Smooth muscle cell (in vitro differentiated cells): ENCODE measurements around the gene RNF213. TPM values are rescaled to one million over a fixed set of nuclear protein-coding genes. Genes with fewer than 3 reads are reported as not detected.
"Not testable (repeated sequence)": the region's sequence is repeated elsewhere in the genome, so short reads cannot be mapped to it uniquely, and the experiment has no call there.

Experiments
- DNase-seq: peaks from one replicate; lab custom pipeline; 2025; ENCODE audit not compliant: unreplicated experiment; lab: John Stamatoyannopoulos, UW
- H2AFZ ChIP-seq: fragments of 200-600 bp; sonication (generic); 2 replicates; pipeline ENCODE4 v1.6.0; 2016; ENCODE audit warnings: antibody characterized with exemption, low read depth, mild to moderate bottlenecking
- H3F3A ChIP-seq: fragments of 200-600 bp; sonication (generic); 2 replicates; pipeline ENCODE4 v1.6.0; 2017; ENCODE audit warnings: antibody characterized with exemption, low read depth
- H3K27ac ChIP-seq: fragments of 200-600 bp; sonication (generic); 2 replicates; pipeline ENCODE4 v1.5.1; 2016; ENCODE audit warnings: low read depth, mild to moderate bottlenecking
- H3K27me3 ChIP-seq: fragments of 200-600 bp; sonication (generic); 2 replicates; pipeline ENCODE4 v1.6.1; 2016; ENCODE audit warnings: low read depth, mild to moderate bottlenecking
- H3K36me3 ChIP-seq: fragments of 200-600 bp; sonication (generic); 2 replicates; pipeline ENCODE4 v1.5.1; 2016; ENCODE audit warnings: low read depth
- H3K4me1 ChIP-seq: fragments of 200-600 bp; sonication (generic); 2 replicates; pipeline ENCODE4 v1.5.1; 2016; ENCODE audit warnings: low read depth
- H3K4me2 ChIP-seq: fragments of 200-600 bp; sonication (generic); 2 replicates; pipeline ENCODE4 v1.6.0; 2016; ENCODE audit warnings: mild to moderate bottlenecking
- H3K4me3 ChIP-seq: fragments of 200-600 bp; sonication (generic); 2 replicates; pipeline ENCODE4 v1.5.1; 2016; ENCODE audit warnings: mild to moderate bottlenecking
- H3K79me2 ChIP-seq: fragments of 200-600 bp; sonication (generic); 2 replicates; pipeline ENCODE4 v1.6.0; 2016; ENCODE audit warnings: low read depth, mild to moderate bottlenecking
- H3K9ac ChIP-seq: fragments of 200-600 bp; sonication (generic); 2 replicates; pipeline ENCODE4 v1.6.0; 2016; ENCODE audit warnings: low read depth
- H3K9me3 ChIP-seq: fragments of 200-600 bp; sonication (generic); replicated peaks from 2 replicates; pipeline ENCODE4 v1.5.1; 2016; ENCODE audit warnings: low read depth
- H4K20me1 ChIP-seq: fragments of 200-600 bp; sonication (generic); 2 replicates; pipeline ENCODE4 v1.6.0; 2016; ENCODE audit warnings: low read depth
- WGBS: methylation state at CpG from one replicate; pipeline ENCODE4 v1.1.7; 2016; ENCODE audit warnings: low lambda C conversion rate; 5-methylcytosine and 5-hydroxymethylcytosine counted together
- polyA plus RNA-seq: library from polyadenylated mRNA; unstranded; fragments of >200 nt; fragmentation: Nextera tagmentation; extraction: Ambion mirVana; gene quantifications from 2 replicates; pipeline ENCODE4 v1.2.1, GENCODE V29; 2016
- total RNA-seq: library from RNA; depleted of rRNA; stranded (reverse); fragments of >200 nt; gene quantifications from 2 replicates; pipeline ENCODE4 v1.2.3, GENCODE V29; 2014
- TF ChIP-seq, protein P1 (sequence below): fragments of 200-600 bp; sonication (generic); IDR thresholded peaks from 2 replicates; pipeline ENCODE4 v1.5.1; 2017; ENCODE audit warnings: borderline replicate concordance, mild to moderate bottlenecking, antibody characterized with exemption; ENCODE audit not compliant: insufficient read depth, poor library complexity, severe bottlenecking

RNF213 gene
- total and polyA plus RNA-seq, 2 experiments from 2014 or later: 12.8 to 43.0 TPM

DNA sequence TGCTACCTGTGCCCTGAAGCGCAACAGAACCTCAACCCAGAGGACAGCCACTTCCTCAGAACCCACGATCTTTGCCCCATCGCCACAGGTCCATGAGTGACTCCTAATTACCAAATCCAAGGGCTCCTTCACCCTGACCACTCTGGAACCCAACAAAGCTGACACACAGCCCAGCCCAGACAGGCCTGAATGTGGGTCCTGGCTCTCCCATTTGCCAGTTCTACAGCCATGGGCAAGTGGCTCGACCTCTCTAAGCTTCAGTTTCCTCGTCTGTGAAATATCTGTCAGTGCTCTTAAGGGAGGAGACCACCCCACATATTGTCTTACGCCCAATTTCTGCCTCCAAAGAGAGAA, 136.4 kb downstream of the RNF213 start:
- peaks cover 3% of the 10 kb centered on the region for H3K36me3 ChIP-seq
- no peaks in the 10 kb centered on the region for H3K9me3 ChIP-seq
- WGBS: 89% methylated on average over 6 of the region's 6 CpGs
- no peaks in the 10 kb centered on the region for H4K20me1 ChIP-seq
- H3K79me2 ChIP-seq: no peaks in the 10 kb centered on the region
- no peak overlapping the region for H3K27ac ChIP-seq
- DNase-seq: no peak
- no peaks in the 10 kb centered on the region for H3K4me1 ChIP-seq
- H3K4me2 ChIP-seq: no peak overlapping the region
- H2AFZ ChIP-seq: no peak overlapping the region
- TF ChIP-seq, protein P1, sequence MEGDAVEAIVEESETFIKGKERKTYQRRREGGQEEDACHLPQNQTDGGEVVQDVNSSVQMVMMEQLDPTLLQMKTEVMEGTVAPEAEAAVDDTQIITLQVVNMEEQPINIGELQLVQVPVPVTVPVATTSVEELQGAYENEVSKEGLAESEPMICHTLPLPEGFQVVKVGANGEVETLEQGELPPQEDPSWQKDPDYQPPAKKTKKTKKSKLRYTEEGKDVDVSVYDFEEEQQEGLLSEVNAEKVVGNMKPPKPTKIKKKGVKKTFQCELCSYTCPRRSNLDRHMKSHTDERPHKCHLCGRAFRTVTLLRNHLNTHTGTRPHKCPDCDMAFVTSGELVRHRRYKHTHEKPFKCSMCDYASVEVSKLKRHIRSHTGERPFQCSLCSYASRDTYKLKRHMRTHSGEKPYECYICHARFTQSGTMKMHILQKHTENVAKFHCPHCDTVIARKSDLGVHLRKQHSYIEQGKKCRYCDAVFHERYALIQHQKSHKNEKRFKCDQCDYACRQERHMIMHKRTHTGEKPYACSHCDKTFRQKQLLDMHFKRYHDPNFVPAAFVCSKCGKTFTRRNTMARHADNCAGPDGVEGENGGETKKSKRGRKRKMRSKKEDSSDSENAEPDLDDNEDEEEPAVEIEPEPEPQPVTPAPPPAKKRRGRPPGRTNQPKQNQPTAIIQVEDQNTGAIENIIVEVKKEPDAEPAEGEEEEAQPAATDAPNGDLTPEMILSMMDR: no peak
- no peaks in the 10 kb centered on the region for H3K27me3 ChIP-seq
- no peaks in the 10 kb centered on the region for H3F3A ChIP-seq
- no peak overlapping the region for H3K4me3 ChIP-seq
- no peak overlapping the region for H3K9ac ChIP-seq

- no peaks in the 10 kb centered on the region for H3K36me3 ChIP-seq
- H3K27me3 ChIP-seq: no peaks in the 10 kb centered on the region
- no peak overlapping the region for H3K4me3 ChIP-seq
- H3K79me2 ChIP-seq: no peaks in the 10 kb centered on the region
- no peaks in the 10 kb centered on the region for H4K20me1 ChIP-seq
- TF ChIP-seq, protein P1: no peak
- no peaks in the 10 kb centered on the region for H3K9me3 ChIP-seq
- H3K9ac ChIP-seq: no peak overlapping the region
- no peaks in the 10 kb centered on the region for H3F3A ChIP-seq
- H3K27ac ChIP-seq: no peak overlapping the region
- H3K4me1 ChIP-seq: no peaks in the 10 kb centered on the region
- WGBS: 81% methylated on average over 10 of the region's 10 CpGs
- no peak for DNase-seq
- H3K4me2 ChIP-seq: no peak overlapping the region
- no peak overlapping the region for H2AFZ ChIP-seq
Measured at GRCh38 chr17:80397686-80398085, 137.0 kb downstream of the RNF213 start.

- not testable (repeated sequence) for H3K27me3 ChIP-seq, H3K36me3 ChIP-seq, H3K9ac ChIP-seq, DNase-seq, H3K4me3 ChIP-seq, H4K20me1 ChIP-seq, H3K79me2 ChIP-seq, H3K27ac ChIP-seq, H2AFZ ChIP-seq, H3K9me3 ChIP-seq, H3K4me2 ChIP-seq, H3K4me1 ChIP-seq, H3F3A ChIP-seq
- WGBS: 85% methylated on average over 8 of the region's 9 CpGs
Measured at GRCh38 chr17:80401086-80401485, 140.4 kb downstream of the RNF213 start.

GRCh38 chr17:80402102-80402501, 141.4 kb downstream of the RNF213 start:
- not testable (repeated sequence) for H3F3A ChIP-seq, H3K9me3 ChIP-seq, H3K36me3 ChIP-seq, H3K4me3 ChIP-seq, H3K9ac ChIP-seq, H3K27ac ChIP-seq, DNase-seq, H3K4me1 ChIP-seq, H4K20me1 ChIP-seq, H3K27me3 ChIP-seq, H2AFZ ChIP-seq, H3K4me2 ChIP-seq, H3K79me2 ChIP-seq
- WGBS: 95% methylated on average over 13 of the region's 13 CpGs

DNA sequence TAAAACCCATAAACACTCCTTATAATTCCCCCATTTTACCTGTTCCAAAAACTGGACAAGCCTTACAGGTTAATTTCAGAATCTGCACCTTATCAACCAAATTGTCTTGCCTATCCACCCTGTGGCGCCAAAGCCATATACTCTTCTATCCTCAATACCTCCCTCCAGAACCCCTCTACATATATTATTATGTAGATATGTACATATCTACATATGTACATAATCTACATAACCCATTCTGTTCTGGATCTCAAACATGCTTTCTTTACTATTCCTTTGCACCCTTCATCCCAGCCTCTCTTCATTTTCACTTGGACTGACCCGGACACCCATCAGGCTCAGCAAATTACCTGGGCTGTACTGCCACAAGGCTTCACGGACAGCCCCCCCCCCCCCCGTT, 142.3 kb downstream of the RNF213 start:
- no peaks in the 10 kb centered on the region for H3K9me3 ChIP-seq
- peaks cover 1% of the 10 kb centered on the region for H3K79me2 ChIP-seq
- H3K4me1 ChIP-seq: no peaks in the 10 kb centered on the region
- no peak overlapping the region for H3K4me3 ChIP-seq
- H4K20me1 ChIP-seq: no peaks in the 10 kb centered on the region
- no peak overlapping the region for H2AFZ ChIP-seq
- no peak overlapping the region for H3K9ac ChIP-seq
- 94% methylated on average over 4 of the region's 4 CpGs for WGBS
- H3K36me3 ChIP-seq: no peaks in the 10 kb centered on the region
- H3K27me3 ChIP-seq: no peaks in the 10 kb centered on the region
- DNase-seq: no peak
- H3F3A ChIP-seq: no peaks in the 10 kb centered on the region
- H3K27ac ChIP-seq: no peak overlapping the region
- TF ChIP-seq, protein P1: no peak
- no peak overlapping the region for H3K4me2 ChIP-seq
